Measurements from ENCODE around the gene JADE1.

- TF ChIP-seq POLR2AphosphoS5 (IDR thresholded peaks at IDR 0.05; ENCODE audit: low read depth, low read length) (no peak), TAF1 (IDR thresholded peaks at IDR 0.05; ENCODE audit: borderline replicate concordance, insufficient read depth, low read length) (no peak), SIN3A (IDR thresholded peaks at IDR 0.05; ENCODE audit: borderline replicate concordance, insufficient read depth, low read length) (no peak), FOXP2 (optimal IDR thresholded peaks at IDR 0.05; ENCODE audit: borderline replicate concordance, extremely low read depth, extremely low read length, insufficient read depth) (no peak)
- TF ChIP-seq, protein P1, sequence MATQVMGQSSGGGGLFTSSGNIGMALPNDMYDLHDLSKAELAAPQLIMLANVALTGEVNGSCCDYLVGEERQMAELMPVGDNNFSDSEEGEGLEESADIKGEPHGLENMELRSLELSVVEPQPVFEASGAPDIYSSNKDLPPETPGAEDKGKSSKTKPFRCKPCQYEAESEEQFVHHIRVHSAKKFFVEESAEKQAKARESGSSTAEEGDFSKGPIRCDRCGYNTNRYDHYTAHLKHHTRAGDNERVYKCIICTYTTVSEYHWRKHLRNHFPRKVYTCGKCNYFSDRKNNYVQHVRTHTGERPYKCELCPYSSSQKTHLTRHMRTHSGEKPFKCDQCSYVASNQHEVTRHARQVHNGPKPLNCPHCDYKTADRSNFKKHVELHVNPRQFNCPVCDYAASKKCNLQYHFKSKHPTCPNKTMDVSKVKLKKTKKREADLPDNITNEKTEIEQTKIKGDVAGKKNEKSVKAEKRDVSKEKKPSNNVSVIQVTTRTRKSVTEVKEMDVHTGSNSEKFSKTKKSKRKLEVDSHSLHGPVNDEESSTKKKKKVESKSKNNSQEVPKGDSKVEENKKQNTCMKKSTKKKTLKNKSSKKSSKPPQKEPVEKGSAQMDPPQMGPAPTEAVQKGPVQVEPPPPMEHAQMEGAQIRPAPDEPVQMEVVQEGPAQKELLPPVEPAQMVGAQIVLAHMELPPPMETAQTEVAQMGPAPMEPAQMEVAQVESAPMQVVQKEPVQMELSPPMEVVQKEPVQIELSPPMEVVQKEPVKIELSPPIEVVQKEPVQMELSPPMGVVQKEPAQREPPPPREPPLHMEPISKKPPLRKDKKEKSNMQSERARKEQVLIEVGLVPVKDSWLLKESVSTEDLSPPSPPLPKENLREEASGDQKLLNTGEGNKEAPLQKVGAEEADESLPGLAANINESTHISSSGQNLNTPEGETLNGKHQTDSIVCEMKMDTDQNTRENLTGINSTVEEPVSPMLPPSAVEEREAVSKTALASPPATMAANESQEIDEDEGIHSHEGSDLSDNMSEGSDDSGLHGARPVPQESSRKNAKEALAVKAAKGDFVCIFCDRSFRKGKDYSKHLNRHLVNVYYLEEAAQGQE (IDR thresholded peaks at IDR 0.05; ENCODE audit: insufficient read depth in 1 of 2, low read depth in 2 of 2, low read length in 2 of 2) = no peak
These were observed 11.2 kb downstream of the JADE1 start for GRCh38 chr4:128820671-128821070.
